HG02763 (cell line): ENCODE measurements around the gene ADCY3.

ENCODE experiments used
- ATAC-seq: cut with Tn5 transposase; IDR thresholded peaks from one replicate; pipeline ENCODE4 v1.9.1; 2021; ENCODE audit warnings: mild to moderate bottlenecking, moderate library complexity; ENCODE audit not compliant: unreplicated experiment

ADCY3 gene

DNA sequence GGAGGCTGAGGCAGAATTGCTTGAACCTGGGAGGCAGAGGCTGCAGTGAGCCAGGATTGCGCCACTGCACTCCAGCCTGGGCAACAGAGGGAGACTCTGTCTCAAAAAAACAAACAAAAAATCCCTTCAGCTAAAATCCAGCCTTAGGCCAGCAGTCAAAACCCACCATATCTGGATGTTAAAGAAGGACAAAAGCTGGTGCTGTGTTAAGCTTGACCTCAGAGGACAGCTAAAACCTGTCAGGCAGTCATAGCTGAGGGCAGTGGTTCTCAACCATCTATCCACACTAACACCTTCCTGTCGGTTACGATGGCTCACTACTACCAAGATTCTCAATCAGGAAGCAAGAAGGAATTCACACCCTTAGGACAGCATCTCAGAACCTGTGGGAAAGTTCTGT, 136.4 kb downstream of the ADCY3 start:
- no peak for ATAC-seq

DNA sequence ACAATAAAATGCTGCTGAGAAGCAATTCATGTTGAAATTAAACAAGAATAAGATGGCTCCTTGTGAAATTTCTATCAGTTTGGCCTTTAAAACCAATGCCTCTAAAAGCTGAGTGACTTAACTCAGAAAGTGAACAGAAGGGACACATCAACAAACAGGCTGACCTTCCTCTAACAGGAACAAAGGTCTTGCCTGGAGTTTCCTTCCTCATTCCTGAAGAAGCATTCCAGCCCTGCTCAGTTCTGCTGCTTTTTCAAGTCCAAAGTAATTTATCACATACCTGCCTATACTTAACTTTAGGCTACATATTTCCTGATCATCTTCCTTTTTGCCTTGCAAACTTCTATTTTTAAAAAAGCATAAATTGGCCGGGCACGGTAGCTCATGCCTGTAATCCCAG, 140.9 kb downstream of the ADCY3 start:
- ATAC-seq, result no peak

DNA sequence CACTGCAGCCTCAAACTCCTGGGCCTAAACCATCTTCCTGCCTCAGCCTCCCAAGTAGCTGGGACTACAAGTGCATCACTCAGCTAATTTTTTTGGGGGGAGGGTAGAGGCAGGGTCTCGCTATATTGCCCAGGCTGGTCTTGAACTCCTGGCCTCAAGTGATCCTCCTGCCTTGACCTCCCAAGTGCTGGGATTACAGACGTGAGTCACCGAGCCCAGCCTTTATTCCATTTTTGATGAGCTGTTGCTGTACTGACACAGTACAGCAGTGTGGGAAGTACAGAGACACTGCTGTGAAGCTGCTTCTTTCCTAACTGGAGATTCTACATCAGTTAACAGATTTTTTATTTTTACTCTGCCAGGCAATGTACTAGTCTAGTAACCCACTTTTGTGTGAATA, 145.7 kb downstream of the ADCY3 start:
- ATAC-seq, result no peak

DNA sequence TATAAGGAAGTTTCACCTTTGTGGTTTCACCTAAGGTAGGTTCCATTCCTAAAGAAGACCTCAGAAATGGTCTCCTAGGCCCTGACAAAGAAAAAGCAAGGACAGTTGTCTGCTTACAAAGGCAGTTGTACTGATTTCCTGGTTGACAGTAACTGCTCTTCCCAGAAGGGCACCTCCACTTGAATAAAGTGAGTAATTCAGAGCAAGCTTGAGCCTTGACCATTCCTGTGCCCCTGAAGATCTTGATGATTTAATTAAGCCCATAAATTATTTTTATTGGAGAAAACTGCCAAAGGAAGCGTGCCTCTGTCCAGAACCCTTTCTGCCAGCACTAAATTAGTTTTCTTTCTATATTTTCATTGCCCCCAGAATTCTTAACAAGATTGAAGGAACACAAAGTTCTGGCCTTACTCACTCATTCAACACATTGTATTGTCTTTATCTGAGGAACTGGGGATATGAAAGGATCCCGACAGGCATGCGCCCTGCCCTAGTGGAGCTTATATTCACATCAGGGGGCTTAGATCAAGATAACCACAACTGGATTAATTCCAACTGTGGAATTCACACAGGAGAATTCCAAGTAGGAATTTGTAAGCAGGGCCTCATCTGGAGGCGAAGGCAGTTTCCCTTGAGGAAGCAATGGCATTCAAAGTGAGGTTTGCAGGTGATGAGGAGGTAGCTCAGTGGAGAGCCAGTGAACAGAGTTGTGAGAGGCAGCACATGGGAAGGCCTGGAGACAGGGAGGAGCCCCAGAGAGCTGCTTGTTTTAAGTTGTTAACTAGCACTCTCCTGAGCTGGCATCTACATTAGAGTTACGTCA, 148.1 kb downstream of the ADCY3 start:
- ATAC-seq, result no peak

DNA sequence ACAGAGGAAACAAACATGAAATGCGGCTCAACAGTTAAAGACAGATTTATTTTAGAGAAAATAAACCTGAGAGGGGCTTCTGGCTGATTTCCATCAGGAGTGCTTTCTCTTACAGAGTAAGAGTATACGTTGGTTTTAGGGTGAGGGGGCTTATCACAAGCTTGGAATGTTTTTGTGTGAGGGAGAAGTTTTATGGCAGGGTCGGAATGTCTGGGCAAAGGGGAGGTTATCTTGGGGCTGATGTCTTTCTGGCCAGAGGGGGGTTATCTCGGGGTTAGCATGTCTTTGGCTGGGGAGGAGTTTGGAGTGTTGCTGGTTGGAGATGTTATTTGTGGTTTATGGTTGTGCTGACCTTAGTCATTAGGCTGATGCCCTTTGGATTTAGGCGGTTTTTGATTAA, 149.0 kb downstream of the ADCY3 start:
- ATAC-seq, result no peak
